HepG2 (cell line): ENCODE results near the gene LYPD6B. TPM values are rescaled to one million over a fixed set of nuclear protein-coding genes. Genes with fewer than 3 reads are reported as not detected.

Experiments used
- ATAC-seq: fragments of 200-7000 bp; cut with Tn5 transposase; 3 replicates; pipeline ENCODE4 v1.9.1; 2020; ENCODE audit warnings: mild to moderate bottlenecking, moderate library complexity
- BruUV-seq: library from RNA; stranded (reverse); fragments of 400-500 nt; replicated peaks from 2 replicates; lab custom pipeline; 2021; lab: Mats Ljungman, UMichigan
- CTCF ChIA-PET: fragments of 300-600 bp; formaldehyde crosslinking; extraction: SDS; loops from one replicate; lab custom pipeline; 2021; ENCODE audit warnings: low total read pairs, inconsistent platforms, low intra/inter-chr PET ratio; lab: Yijun Ruan, JAX
- POLR2A ChIA-PET: fragments of 350-600 bp; sonication (Branson Sonifier 250); formaldehyde crosslinking; loops from one replicate; lab custom pipeline; 2020; ENCODE audit warnings: antibody characterized with exemption, inconsistent platforms; lab: Yijun Ruan, JAX
- DNase-seq: peaks from one replicate; pipeline ENCODE4 v3.0.0-alpha.2; 2015; ENCODE audit warnings: low spot score
- FAIRE-seq: peaks from 3 replicates; lab custom pipeline; 2011; peaks lifted over from hg19 to GRCh38; lab: Jason Lieb, UNC
- H2AFZ ChIP-seq: one replicate; pipeline ENCODE4 v1.6.1; 2011; ENCODE audit warnings: low read length, inconsistent platforms
- H3K27ac ChIP-seq: fragments of 300-600 bp; 3 replicates; pipeline ENCODE4 v1.8.0; 2011; ENCODE audit warnings: mixed run types, mild to moderate bottlenecking, mixed read lengths, low read length, inconsistent platforms; ENCODE audit not compliant: insufficient read depth; ENCODE audit errors: extremely low read length
- H3K27me3 ChIP-seq, 2 experiments: fragments of 200-600 bp in 1 of 2; 2 replicates in 1 of 2; 3 replicates in 1 of 2; pipeline versions ENCODE4 v1.6.0 to v1.8.0; 2011; ENCODE audit warnings: low read length in 2 of 2, mild to moderate bottlenecking in 2 of 2, moderate library complexity in 2 of 2, inconsistent platforms in 1 of 2; ENCODE audit not compliant: insufficient read depth in 2 of 2, control insufficient read depth in 1 of 2
- H3K36me3 ChIP-seq, 2 experiments: fragments of 200-600 bp in 1 of 2; replicated peaks in 1 of 2; 2 replicates in 1 of 2; 3 replicates in 1 of 2; pipeline versions ENCODE4 v1.5.1 to v1.8.0; 2011; ENCODE audit warnings: low read length in 2 of 2, inconsistent platforms in 1 of 2; ENCODE audit not compliant: insufficient read depth in 2 of 2, control insufficient read depth in 1 of 2
- H3K4me1 ChIP-seq: 2 replicates; pipeline ENCODE4 v1.5.1; 2012; ENCODE audit warnings: low read length, inconsistent platforms; ENCODE audit not compliant: insufficient read depth
- H3K4me2 ChIP-seq: 2 replicates; pipeline ENCODE4 v1.6.0; 2011; ENCODE audit warnings: low read depth, low read length, inconsistent platforms
- H3K4me3 ChIP-seq, 3 experiments: fragments of 200-600 bp in 1 of 3; sonication (generic), shearing (Covaris generic) in 1 of 3; replicated peaks in 1 of 3; 2 replicates each; pipeline ENCODE4 v1.5.1; 2011 to 2016; ENCODE audit warnings: low read length in 3 of 3, inconsistent platforms in 2 of 3, low read depth in 2 of 3, mild to moderate bottlenecking in 2 of 3, control low read depth in 1 of 3, mixed read lengths in 1 of 3; ENCODE audit not compliant: insufficient read depth in 1 of 3
- H3K79me2 ChIP-seq: one replicate; pipeline ENCODE4 v1.6.1; 2011; ENCODE audit warnings: low read length, inconsistent platforms; ENCODE audit not compliant: insufficient read depth
- H3K9ac ChIP-seq: 2 replicates; pipeline ENCODE4 v1.6.0; 2011; ENCODE audit warnings: mild to moderate bottlenecking, low read depth, low read length, inconsistent platforms; ENCODE audit not compliant: insufficient read depth
- H3K9me3 ChIP-seq: 2 replicates; pipeline ENCODE4 v1.5.1; 2012; ENCODE audit warnings: mild to moderate bottlenecking, low read length
- H4K20me1 ChIP-seq: 2 replicates; pipeline ENCODE4 v1.6.0; 2011; ENCODE audit warnings: inconsistent platforms, mild to moderate bottlenecking, low read length, moderate library complexity; ENCODE audit not compliant: insufficient read depth
- FOSL2 ChIP-seq: sonication (generic); formaldehyde crosslinking; IDR thresholded peaks from 2 replicates; pipeline ENCODE4 v1.4.0; 2020; ENCODE audit warnings: missing genetic modification reagents
- GPN1 ChIP-seq: sonication (generic); formaldehyde crosslinking; IDR thresholded peaks from 2 replicates; pipeline ENCODE4 v1.5.1; 2020; ENCODE audit warnings: missing genetic modification reagents, borderline replicate concordance
- KAT2B ChIP-seq: fragments of 150-350 bp; IDR thresholded peaks from 2 replicates; pipeline ENCODE4 v1.6.1; 2014; ENCODE audit warnings: low read depth, low read length, borderline replicate concordance
- MAFF ChIP-seq: IDR thresholded peaks from 2 replicates; pipeline ENCODE4 v1.6.1; 2011; ENCODE audit warnings: low read depth, low read length, improper control_type of control experiment
- MEIS1 ChIP-seq: sonication (generic); formaldehyde crosslinking; IDR thresholded peaks from 2 replicates; pipeline ENCODE4 v1.9.0; 2021; ENCODE audit warnings: mild to moderate bottlenecking, missing genetic modification reagents, moderate library complexity, borderline replicate concordance
- SIX4 ChIP-seq: sonication (generic); formaldehyde crosslinking; IDR thresholded peaks from 2 replicates; pipeline ENCODE4 v1.4.0; 2020; ENCODE audit warnings: missing genetic modification reagents
- ZFP36L2 ChIP-seq: sonication (generic); formaldehyde crosslinking; IDR thresholded peaks from 2 replicates; pipeline ENCODE4 v1.4.0; 2020; ENCODE audit warnings: missing genetic modification reagents
- ZNF292 ChIP-seq: sonication (generic); formaldehyde crosslinking; IDR thresholded peaks from 2 replicates; pipeline ENCODE4 v1.8.1; 2022; ENCODE audit warnings: mild to moderate bottlenecking, low read depth, missing genetic modification reagents, borderline replicate concordance
- WGBS: methylation state at CpG from one replicate; pipeline ENCODE4 v1.1.6; 2017; ENCODE audit warnings: low lambda C conversion rate; 5-methylcytosine and 5-hydroxymethylcytosine counted together
- in situ Hi-C: cut with HindIII; loops from 2 replicates; pipeline ENCODE4 v1.10.0; 2017; ENCODE audit warnings: low pct_unique_long_range_greater_than_20kb; ENCODE audit not compliant: extremely low pct_ligation_motif_present
- intact Hi-C: fragments of 100-400 bp; cut with micrococcal nuclease; formaldehyde crosslinking; loops from one replicate; pipeline ENCODE4 v1.10.0; 2022; ENCODE audit not compliant: unreplicated experiment
- polyA plus RNA-seq, 8 experiments: library from polyadenylated mRNA; depleted of rRNA in 3 of 8; stranded (reverse) in 7 of 8; unstranded in 1 of 8; fragments of >200 nt; fragmentation: Illumina TruSeq in 4 of 8; extraction: Trizol in 4 of 8; gene quantifications; 2 replicates each; pipeline versions ENCODE4 v1.2.1 to v1.2.3, GENCODE V29; 2011 to 2016; ENCODE audit warnings: low read depth in 4 of 8, missing spikeins in 1 of 8, mixed read lengths in 1 of 8; ENCODE audit not compliant: insufficient read depth in 1 of 8
- total RNA-seq, 5 experiments: library from RNA; depleted of rRNA; stranded (reverse); fragments of >200 nt; fragmentation: Illumina TruSeq; extraction: Trizol; gene quantifications; 2 replicates each; pipeline ENCODE4 v1.2.3, GENCODE V29; 2016; ENCODE audit warnings: low read depth in 1 of 5
- TF ChIP-seq, protein P1 (sequence below): sonication (generic); formaldehyde crosslinking; IDR thresholded peaks from 2 replicates; pipeline ENCODE4 v1.5.1; 2020; ENCODE audit warnings: missing genetic modification reagents, mild to moderate bottlenecking, borderline replicate concordance
- TF ChIP-seq, protein P2 (sequence below): sonication (generic); formaldehyde crosslinking; IDR thresholded peaks from 2 replicates; pipeline ENCODE4 v1.5.0; 2020; ENCODE audit warnings: missing genetic modification reagents, mild to moderate bottlenecking, borderline replicate concordance

Gene LYPD6B
- total and polyA plus RNA-seq, 2 of the 13 experiments (the other 11 are each of a cell fraction or from before 2014, with no cell fraction given) = not detected

DNA sequence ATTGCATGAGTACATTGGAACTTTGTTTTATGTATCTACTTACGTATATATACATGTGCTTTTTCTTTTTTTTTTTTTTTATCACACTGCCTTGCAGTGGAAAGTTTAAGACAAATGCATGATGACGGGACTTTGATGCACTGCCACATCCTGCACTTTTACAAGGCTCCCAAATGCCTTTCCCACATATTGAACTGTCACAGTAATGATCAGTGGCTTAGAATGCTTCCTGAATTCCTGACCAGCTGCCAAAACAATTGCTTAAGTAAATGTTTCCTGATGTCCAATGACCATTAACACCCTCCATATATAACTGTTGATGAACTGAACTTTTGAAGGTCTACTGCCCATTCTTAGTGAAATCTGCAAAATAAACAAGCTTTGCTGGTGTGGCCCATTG is 60.2 kb downstream of the LYPD6B start (continued):
- TF ChIP-seq, protein P1, sequence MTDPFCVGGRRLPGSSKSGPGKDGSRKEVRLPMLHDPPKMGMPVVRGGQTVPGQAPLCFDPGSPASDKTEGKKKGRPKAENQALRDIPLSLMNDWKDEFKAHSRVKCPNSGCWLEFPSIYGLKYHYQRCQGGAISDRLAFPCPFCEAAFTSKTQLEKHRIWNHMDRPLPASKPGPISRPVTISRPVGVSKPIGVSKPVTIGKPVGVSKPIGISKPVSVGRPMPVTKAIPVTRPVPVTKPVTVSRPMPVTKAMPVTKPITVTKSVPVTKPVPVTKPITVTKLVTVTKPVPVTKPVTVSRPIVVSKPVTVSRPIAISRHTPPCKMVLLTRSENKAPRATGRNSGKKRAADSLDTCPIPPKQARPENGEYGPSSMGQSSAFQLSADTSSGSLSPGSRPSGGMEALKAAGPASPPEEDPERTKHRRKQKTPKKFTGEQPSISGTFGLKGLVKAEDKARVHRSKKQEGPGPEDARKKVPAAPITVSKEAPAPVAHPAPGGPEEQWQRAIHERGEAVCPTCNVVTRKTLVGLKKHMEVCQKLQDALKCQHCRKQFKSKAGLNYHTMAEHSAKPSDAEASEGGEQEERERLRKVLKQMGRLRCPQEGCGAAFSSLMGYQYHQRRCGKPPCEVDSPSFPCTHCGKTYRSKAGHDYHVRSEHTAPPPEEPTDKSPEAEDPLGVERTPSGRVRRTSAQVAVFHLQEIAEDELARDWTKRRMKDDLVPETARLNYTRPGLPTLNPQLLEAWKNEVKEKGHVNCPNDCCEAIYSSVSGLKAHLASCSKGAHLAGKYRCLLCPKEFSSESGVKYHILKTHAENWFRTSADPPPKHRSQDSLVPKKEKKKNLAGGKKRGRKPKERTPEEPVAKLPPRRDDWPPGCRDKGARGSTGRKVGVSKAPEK = no peak
- TF ChIP-seq MEIS1 (CRISPR knock-in tag) = no peak

- H4K20me1 ChIP-seq = no peaks in the 10 kb centered on the region
- DNase-seq = no peak
- no peaks in the 10 kb centered on the region for H3K36me3 ChIP-seq
- H3K4me2 ChIP-seq = no peak overlapping the region
- no peak overlapping the region for H2AFZ ChIP-seq
- CTCF ChIA-PET = no interaction called here
- no peak for FAIRE-seq
- in situ Hi-C loops (no loop called here), intact Hi-C loops (no loop called here)
- no peak for ATAC-seq
- BruUV-seq = no TSS peak
- H3K4me1 ChIP-seq = peaks cover 8% of the 10 kb centered on the region; the same call in 1 of the 2 replicates
- TF ChIP-seq ZFP36L2 (CRISPR knock-in tag) (no peak), GPN1 (CRISPR knock-in tag) (no peak), KAT2B (no peak), MAFF (no peak), FOSL2 (CRISPR knock-in tag) (no peak), SIX4 (CRISPR knock-in tag) (no peak), ZNF292 (no peak)
- TF ChIP-seq, protein P2, sequence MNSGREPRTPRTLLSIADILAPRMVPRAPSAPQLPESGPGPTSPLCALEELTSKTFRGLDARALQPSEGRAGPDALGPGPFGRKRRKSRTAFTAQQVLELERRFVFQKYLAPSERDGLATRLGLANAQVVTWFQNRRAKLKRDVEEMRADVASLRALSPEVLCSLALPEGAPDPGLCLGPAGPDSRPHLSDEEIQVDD (CRISPR knock-in tag) = no peak
- H3K9ac ChIP-seq = no peak overlapping the region
- no peaks in the 10 kb centered on the region for H3K79me2 ChIP-seq
- no peaks in the 10 kb centered on the region for H3K9me3 ChIP-seq
- H3K27me3 ChIP-seq = peaks cover 2 to 8% of the 10 kb centered on the region in 2 experiments; a peak in 3 of 5 replicates
- no peak overlapping the region for H3K4me3 ChIP-seq
- POLR2A ChIA-PET = no interaction called here
- no peak overlapping the region for H3K27ac ChIP-seq
- WGBS = 37% methylated on average over 2 of the region's 3 CpGs
These were observed 60.8 kb downstream of the LYPD6B start for GRCh38 chr2:149099298-149099697.
